H1 (cell line): ENCODE results near the gene STK33. TPM values are rescaled to one million over a fixed set of nuclear protein-coding genes. Genes with fewer than 3 reads are reported as not detected.

Source experiments
- ASH2L ChIP-seq: fragments of 200-600, 300-600 bp; sonication (generic); IDR thresholded peaks from one replicate; pipeline ENCODE4 v1.7.1; 2017; ENCODE audit warnings: low read length
- polyA plus RNA-seq, 7 experiments: library from polyadenylated mRNA; depleted of rRNA in 3 of 7; stranded (reverse) in 5 of 7; unstranded in 2 of 7; fragments of >200 nt in 5 of 7; fragments of 200-250 nt in 2 of 7; gene quantifications; 1 replicate in 5 of 7; 2 replicates in 1 of 7; 4 replicates in 1 of 7; pipeline versions ENCODE4 v1.2.1 to v1.2.3, GENCODE V29; 2011 to 2013; ENCODE audit warnings: missing spikeins in 2 of 7, mixed read lengths in 2 of 7
- total RNA-seq: library from RNA; stranded (reverse); fragmentation: NEBNext Ultra II Directional; extraction: Animal tissue kit (Norgen Biotek cat#: 25700); gene quantifications from 2 replicates; pipeline ENCODE4 v1.2.1, GENCODE V29; 2021
- TF ChIP-seq, protein P1 (sequence below), 3 experiments: IDR thresholded peaks; 1 replicate in 2 of 3; 2 replicates in 1 of 3; pipeline versions ENCODE4 v1.5.1 to v1.6.1; 2011; ENCODE audit warnings: low read length in 3 of 3, mild to moderate bottlenecking in 3 of 3, inconsistent platforms in 2 of 3, low read depth in 1 of 3, moderate library complexity in 1 of 3; ENCODE audit not compliant: insufficient read depth in 1 of 3; ENCODE audit errors: control extremely low read depth in 1 of 3

STK33 gene
- total and polyA plus RNA-seq, 2 of the 8 experiments (the other 6 are each of a cell fraction or from before 2014, with no cell fraction given), result 8.8 to 25.1 TPM

DNA sequence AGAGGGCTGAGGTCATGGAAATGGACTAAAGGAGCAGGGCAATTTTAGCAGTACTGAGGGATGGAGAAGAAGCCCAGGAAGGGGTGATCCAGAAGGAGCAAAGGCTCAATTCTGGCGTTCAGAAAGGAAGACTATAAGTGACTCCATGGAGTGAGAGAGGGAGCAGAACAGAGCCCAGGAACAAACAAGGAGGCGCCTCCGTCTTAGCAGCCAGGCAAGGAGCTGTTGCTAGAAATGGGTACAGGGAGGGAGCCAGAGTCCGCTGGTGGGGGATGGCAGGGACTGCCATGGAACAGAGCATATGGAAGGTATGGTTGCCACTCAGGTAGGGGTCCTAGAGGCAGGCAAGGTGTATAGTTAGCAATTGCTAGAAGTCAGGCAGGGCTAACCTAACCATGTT lies 20.5 kb upstream of the STK33 start (continued):
- TF ChIP-seq, protein P1, sequence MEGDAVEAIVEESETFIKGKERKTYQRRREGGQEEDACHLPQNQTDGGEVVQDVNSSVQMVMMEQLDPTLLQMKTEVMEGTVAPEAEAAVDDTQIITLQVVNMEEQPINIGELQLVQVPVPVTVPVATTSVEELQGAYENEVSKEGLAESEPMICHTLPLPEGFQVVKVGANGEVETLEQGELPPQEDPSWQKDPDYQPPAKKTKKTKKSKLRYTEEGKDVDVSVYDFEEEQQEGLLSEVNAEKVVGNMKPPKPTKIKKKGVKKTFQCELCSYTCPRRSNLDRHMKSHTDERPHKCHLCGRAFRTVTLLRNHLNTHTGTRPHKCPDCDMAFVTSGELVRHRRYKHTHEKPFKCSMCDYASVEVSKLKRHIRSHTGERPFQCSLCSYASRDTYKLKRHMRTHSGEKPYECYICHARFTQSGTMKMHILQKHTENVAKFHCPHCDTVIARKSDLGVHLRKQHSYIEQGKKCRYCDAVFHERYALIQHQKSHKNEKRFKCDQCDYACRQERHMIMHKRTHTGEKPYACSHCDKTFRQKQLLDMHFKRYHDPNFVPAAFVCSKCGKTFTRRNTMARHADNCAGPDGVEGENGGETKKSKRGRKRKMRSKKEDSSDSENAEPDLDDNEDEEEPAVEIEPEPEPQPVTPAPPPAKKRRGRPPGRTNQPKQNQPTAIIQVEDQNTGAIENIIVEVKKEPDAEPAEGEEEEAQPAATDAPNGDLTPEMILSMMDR (IDR thresholded peaks at IDR 0.05; ENCODE audit: control extremely low read depth in 1 of 3, insufficient read depth in 1 of 3, low read depth in 1 of 3, low read length in 3 of 3), result no peak
- no peak for TF ChIP-seq ASH2L
